ENCODE measurements around the gene ZNF507. TPM values are rescaled to one million over a fixed set of nuclear protein-coding genes. Genes with fewer than 3 reads are reported as not detected.
"Not testable (repeated sequence)": the region's sequence is repeated elsewhere in the genome, so short reads cannot be mapped to it uniquely, and the experiment has no call there.

ZNF507 gene
- total and polyA plus RNA-seq, 2 donors from 2014 or later = 3.4 to 23.5 TPM

DNA sequence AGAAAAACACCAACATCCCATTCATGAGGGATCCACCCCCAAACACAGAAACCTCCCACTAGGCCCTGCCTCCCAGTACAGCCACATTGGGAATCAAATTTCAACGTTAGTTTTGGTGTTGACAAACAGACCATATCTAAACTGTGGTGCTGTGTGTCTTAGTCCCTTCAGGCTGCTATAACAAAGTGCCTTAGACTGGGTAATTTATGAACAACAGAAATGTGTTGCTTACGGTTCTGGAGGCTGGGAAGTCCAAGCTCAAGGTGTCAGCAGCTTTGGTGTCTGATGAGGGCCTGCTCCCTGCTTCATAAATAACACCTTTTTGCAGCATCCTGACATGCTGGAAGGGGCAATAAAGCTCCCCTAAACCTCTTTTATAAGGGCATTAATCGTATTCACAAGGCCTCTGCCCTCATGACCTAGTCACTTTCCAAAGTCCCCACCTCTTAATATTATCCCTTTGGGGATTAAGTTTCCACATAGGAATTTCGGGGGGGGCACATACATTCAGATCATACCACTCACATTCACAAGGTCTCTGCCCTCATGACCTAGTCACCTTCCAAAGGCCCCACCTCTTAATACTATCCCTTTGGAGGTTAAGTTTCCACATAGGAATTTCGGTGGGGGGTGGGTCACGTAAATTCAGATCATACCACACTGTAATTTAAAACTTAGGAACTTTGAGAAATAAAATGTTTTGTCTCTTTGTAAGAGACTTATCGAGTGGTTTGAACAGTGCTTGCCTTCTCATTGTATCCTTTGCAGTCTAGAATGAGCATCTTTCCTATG lies 27.5 kb downstream of the ZNF507 start:
- FAIRE-seq (no peak), DNase-seq (no peak)
- Histone ChIP-seq H3K36me3 (ENCODE audit: control insufficient read depth in 2 of 3, insufficient read depth in 3 of 3, low read length in 3 of 3) (peaks cover 0 to 5% (median 3%) of the 10 kb centered on the region in 3 donors), H3K27me3 (ENCODE audit: control insufficient read depth, insufficient read depth, low read length) (no peaks in the 10 kb centered on the region), H3K9ac (ENCODE audit: low read length in 3 of 3) (no peak overlapping the region), H3K4me1 (ENCODE audit: control insufficient read depth in 2 of 3, insufficient read depth in 2 of 3, low read depth in 1 of 3, low read length in 3 of 3) (peaks cover 0 to 7% (median 4%) of the 10 kb centered on the region in 3 donors), H3K9me3 (ENCODE audit: control insufficient read depth in 2 of 3, insufficient read depth in 1 of 3, low read length in 3 of 3) (no peaks in the 10 kb centered on the region), H3K27ac (ENCODE audit: low read depth in 2 of 2, low read length in 2 of 2) (no peak overlapping the region), H3K4me3 (ENCODE audit: low read length in 3 of 3) (no peak overlapping the region)
- intact Hi-C loops (cut with DNase I) = no loop called here
- TF ChIP-seq, protein P1, sequence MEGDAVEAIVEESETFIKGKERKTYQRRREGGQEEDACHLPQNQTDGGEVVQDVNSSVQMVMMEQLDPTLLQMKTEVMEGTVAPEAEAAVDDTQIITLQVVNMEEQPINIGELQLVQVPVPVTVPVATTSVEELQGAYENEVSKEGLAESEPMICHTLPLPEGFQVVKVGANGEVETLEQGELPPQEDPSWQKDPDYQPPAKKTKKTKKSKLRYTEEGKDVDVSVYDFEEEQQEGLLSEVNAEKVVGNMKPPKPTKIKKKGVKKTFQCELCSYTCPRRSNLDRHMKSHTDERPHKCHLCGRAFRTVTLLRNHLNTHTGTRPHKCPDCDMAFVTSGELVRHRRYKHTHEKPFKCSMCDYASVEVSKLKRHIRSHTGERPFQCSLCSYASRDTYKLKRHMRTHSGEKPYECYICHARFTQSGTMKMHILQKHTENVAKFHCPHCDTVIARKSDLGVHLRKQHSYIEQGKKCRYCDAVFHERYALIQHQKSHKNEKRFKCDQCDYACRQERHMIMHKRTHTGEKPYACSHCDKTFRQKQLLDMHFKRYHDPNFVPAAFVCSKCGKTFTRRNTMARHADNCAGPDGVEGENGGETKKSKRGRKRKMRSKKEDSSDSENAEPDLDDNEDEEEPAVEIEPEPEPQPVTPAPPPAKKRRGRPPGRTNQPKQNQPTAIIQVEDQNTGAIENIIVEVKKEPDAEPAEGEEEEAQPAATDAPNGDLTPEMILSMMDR (IDR thresholded peaks at IDR 0.05; ENCODE audit: borderline replicate concordance, extremely low read depth, insufficient read depth) = no peak

DNA sequence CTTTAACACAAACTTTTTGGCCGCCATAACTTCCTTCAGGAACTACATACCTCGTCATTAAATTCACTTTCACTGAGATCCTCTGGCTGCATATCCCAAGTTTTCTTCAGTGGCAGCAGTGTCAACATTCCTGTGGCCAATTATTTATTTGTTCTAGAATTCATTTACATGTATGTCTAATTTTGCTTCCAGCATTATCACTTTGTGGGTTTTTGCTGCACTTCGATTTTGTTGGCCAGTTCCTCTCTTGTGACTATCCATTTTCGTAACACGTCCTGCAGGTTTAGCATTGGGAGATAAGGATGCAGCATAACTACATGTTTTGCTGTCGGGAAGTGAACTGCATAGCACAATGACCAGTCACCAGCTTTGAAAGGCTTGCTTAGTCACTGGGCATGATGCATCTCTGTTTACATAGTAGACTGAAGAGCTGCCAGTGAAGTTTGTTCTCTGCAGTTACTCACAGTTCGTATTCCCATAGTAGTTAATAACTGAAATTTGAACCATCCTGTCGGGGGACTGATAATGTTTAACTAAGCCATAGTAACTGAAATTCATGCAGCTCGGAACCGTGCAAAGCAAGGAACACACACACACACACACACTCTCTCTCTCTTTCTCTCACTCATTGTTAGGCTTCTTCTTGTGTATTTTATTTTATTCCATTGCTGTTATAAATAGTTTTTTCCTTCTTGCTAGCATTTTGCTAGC lies 28.3 kb downstream of the ZNF507 start:
- no peak overlapping the region for H3K9ac ChIP-seq (ENCODE audit: low read length in 3 of 3)
- TF ChIP-seq, protein P1 (IDR thresholded peaks at IDR 0.05; ENCODE audit: borderline replicate concordance, extremely low read depth, insufficient read depth) = no peak
- intact Hi-C loops (cut with DNase I) = no loop called here
- no peaks in the 10 kb centered on the region for H3K9me3 ChIP-seq (ENCODE audit: control insufficient read depth in 2 of 3, insufficient read depth in 1 of 3, low read length in 3 of 3)
- peaks cover 0 to 5% (median 3%) of the 10 kb centered on the region in 3 donors for H3K36me3 ChIP-seq (ENCODE audit: control insufficient read depth in 2 of 3, insufficient read depth in 3 of 3, low read length in 3 of 3)
- peak in 3 of 5 donors; percentile 25 to 72 (median 66) for DNase-seq
- no peak overlapping the region for H3K27ac ChIP-seq (ENCODE audit: low read depth in 2 of 2, low read length in 2 of 2)
- no peaks in the 10 kb centered on the region for H3K27me3 ChIP-seq (ENCODE audit: control insufficient read depth, insufficient read depth, low read length)
- no peak overlapping the region for H3K4me3 ChIP-seq (ENCODE audit: low read length in 3 of 3)
- H3K4me1 ChIP-seq (ENCODE audit: control insufficient read depth in 2 of 3, insufficient read depth in 2 of 3, low read depth in 1 of 3, low read length in 3 of 3) = peaks cover 0 to 7% (median 4%) of the 10 kb centered on the region in 3 donors
- FAIRE-seq = peak; percentile 82

DNA sequence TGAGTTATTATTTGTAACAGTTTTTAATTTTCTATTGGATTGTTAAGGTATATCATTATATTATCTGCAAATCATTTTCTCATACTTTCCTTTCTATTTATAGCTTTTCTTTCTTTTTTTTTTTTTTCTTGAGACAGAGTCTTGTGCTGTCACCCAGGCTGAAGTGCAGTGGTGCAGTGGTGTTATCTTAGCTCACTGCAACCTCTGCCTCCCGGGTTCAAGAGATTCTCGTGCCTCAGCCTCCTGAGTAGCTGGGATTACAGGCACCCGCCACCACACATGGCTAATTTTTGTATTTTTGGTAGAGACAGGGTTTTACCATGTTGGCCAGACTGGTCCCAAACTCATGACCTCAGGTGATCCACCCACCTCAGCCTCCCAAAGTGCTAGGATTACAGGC lies 29.0 kb downstream of the ZNF507 start:
- H3K27me3 ChIP-seq (ENCODE audit: control insufficient read depth, insufficient read depth, low read length); intact Hi-C loops (cut with DNase I); H3K27ac ChIP-seq (ENCODE audit: low read depth in 2 of 2, low read length in 2 of 2); DNase-seq; H3K9me3 ChIP-seq (ENCODE audit: control insufficient read depth in 2 of 3, insufficient read depth in 1 of 3, low read length in 3 of 3); H3K4me1 ChIP-seq (ENCODE audit: control insufficient read depth in 2 of 3, insufficient read depth in 2 of 3, low read depth in 1 of 3, low read length in 3 of 3); H3K36me3 ChIP-seq (ENCODE audit: control insufficient read depth in 2 of 3, insufficient read depth in 3 of 3, low read length in 3 of 3); FAIRE-seq; H3K4me3 ChIP-seq (ENCODE audit: low read length in 3 of 3); H3K9ac ChIP-seq (ENCODE audit: low read length in 3 of 3): not testable (repeated sequence)

DNA sequence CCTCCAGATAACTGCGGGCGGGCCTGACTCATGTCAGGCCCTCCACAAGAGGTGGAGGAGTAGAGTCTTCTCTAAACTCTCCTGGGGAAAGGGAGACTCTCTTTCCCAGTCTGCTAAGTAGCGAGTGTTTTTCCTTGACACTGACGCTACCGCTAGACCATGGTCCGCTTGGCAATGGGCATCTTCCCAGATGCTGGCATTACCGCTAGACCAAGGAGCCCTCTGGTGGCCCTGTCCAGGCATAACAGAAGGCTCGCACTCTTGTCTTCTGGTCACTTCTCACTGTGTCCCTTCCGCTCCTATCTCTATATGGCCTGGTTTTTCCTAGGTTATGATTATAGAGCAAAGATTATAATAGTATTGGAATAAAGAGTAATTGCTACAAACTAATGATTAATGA lies 31.7 kb downstream of the ZNF507 start:
- intact Hi-C loops (cut with DNase I); DNase-seq; H3K4me3 ChIP-seq (ENCODE audit: low read length in 3 of 3); H3K9ac ChIP-seq (ENCODE audit: low read length in 3 of 3); H3K27me3 ChIP-seq (ENCODE audit: control insufficient read depth, insufficient read depth, low read length); H3K36me3 ChIP-seq (ENCODE audit: control insufficient read depth in 2 of 3, insufficient read depth in 3 of 3, low read length in 3 of 3); FAIRE-seq; H3K4me1 ChIP-seq (ENCODE audit: control insufficient read depth in 2 of 3, insufficient read depth in 2 of 3, low read depth in 1 of 3, low read length in 3 of 3); H3K9me3 ChIP-seq (ENCODE audit: control insufficient read depth in 2 of 3, insufficient read depth in 1 of 3, low read length in 3 of 3); H3K27ac ChIP-seq (ENCODE audit: low read depth in 2 of 2, low read length in 2 of 2): not testable (repeated sequence)

All from kidney (tissue), 14 donors.